Liver (tissue), 3 donors: ENCODE data around the gene ZNF547.

Experiments used
- ATF3 ChIP-seq: IDR thresholded peaks from 2 replicates; pipeline ENCODE4 v1.6.1; 2016; ENCODE audit warnings: antibody characterized with exemption
- CTCF ChIP-seq: fragments of 150-350 bp; IDR thresholded peaks from 2 replicates; pipeline ENCODE4 v1.5.1; 2017; ENCODE audit warnings: improper control_type of control experiment, low read depth, low read length; ENCODE audit not compliant: missing input control
- EGR1 ChIP-seq, 2 donors: IDR thresholded peaks; 2 replicates each; pipeline ENCODE4 v1.6.1; 2016 to 2018; ENCODE audit warnings: antibody characterized with exemption in 2 of 2, low read depth in 2 of 2
- FOXA2 ChIP-seq: IDR thresholded peaks from 2 replicates; pipeline ENCODE4 v1.6.1; 2016; ENCODE audit warnings: antibody characterized with exemption
- HNF4G ChIP-seq: IDR thresholded peaks from 2 replicates; pipeline ENCODE4 v1.6.1; 2016; ENCODE audit warnings: antibody characterized with exemption
- JUND ChIP-seq, 2 donors: IDR thresholded peaks; 2 replicates each; pipeline ENCODE4 v1.6.1; 2016; ENCODE audit warnings: antibody characterized with exemption in 2 of 2
- MAX ChIP-seq: IDR thresholded peaks from 2 replicates; pipeline ENCODE4 v1.6.1; 2016; ENCODE audit warnings: antibody characterized with exemption
- RAD21 ChIP-seq, 2 donors: IDR thresholded peaks; 2 replicates each; pipeline ENCODE4 v1.6.1; 2016; ENCODE audit warnings: antibody characterized with exemption in 2 of 2, mild to moderate bottlenecking in 2 of 2
- RXRA ChIP-seq, 2 donors: IDR thresholded peaks; 2 replicates each; pipeline ENCODE4 v1.6.1; 2017 to 2018; ENCODE audit warnings: antibody characterized with exemption in 2 of 2, mild to moderate bottlenecking in 1 of 2
- SP1 ChIP-seq: IDR thresholded peaks from 2 replicates; pipeline ENCODE4 v1.6.1; 2018; ENCODE audit warnings: antibody characterized with exemption, mild to moderate bottlenecking
- donor health status: healthy.
- donor health status: healthy.

- no peak for TF ChIP-seq CTCF
- no peak for TF ChIP-seq EGR1 (IDR thresholded peaks at IDR 0.05; ENCODE audit: low read depth in 2 of 2)
- no peak for TF ChIP-seq JUND (IDR thresholded peaks at IDR 0.05)
- TF ChIP-seq FOXA2 = no peak
- TF ChIP-seq HNF4G = no peak
- no peak for TF ChIP-seq MAX
- TF ChIP-seq SP1 = no peak
- no peak for TF ChIP-seq ATF3
- no peak for TF ChIP-seq RAD21 (IDR thresholded peaks at IDR 0.05)
- TF ChIP-seq RXRA (IDR thresholded peaks at IDR 0.05) = no peak
These were observed 45.8 kb upstream of the ZNF547 start for GRCh38 chr19:57317503-57317902.
